Muscle of arm (tissue), 12 donors: ENCODE measurements around the gene CEP131. TPM values are rescaled to one million over a fixed set of nuclear protein-coding genes. Genes with fewer than 3 reads are reported as not detected.

Source experiments
- DNase-seq: peaks from one replicate; pipeline ENCODE4 v3.0.0-alpha.2; 2013
- polyA plus RNA-seq, 12 donors: library from polyadenylated mRNA; unstranded; fragments of 120-200 nt; gene quantifications; one replicate each; pipeline ENCODE4 v1.2.1, GENCODE V29; 2013; ENCODE audit not compliant: insufficient read length in 12 of 12

The CEP131 gene
- polyA plus RNA-seq, 12 donors = 4.7 to 15.4 (median 8.1) TPM; not detected in 1

- DNase-seq = no peak
Measured at GRCh38 chr17:81252326-81252986, 29.7 kb upstream of the CEP131 start.

GRCh38 chr17:81251709-81252301 is 29.0 kb upstream of the CEP131 start:
- no peak for DNase-seq

GRCh38 chr17:81251094-81251708 is 28.4 kb upstream of the CEP131 start:
- no peak for DNase-seq

GRCh38 chr17:81250286-81251093 is 27.7 kb upstream of the CEP131 start:
- no peak for DNase-seq

GRCh38 chr17:81249223-81250040 is 26.7 kb upstream of the CEP131 start:
- DNase-seq = no peak

- DNase-seq = no peak
Measured at GRCh38 chr17:81248649-81249048, 25.9 kb upstream of the CEP131 start.

- DNase-seq = no peak
Measured at GRCh38 chr17:81247339-81247990, 24.7 kb upstream of the CEP131 start.

GRCh38 chr17:81246679-81247338 is 24.0 kb upstream of the CEP131 start:
- no peak for DNase-seq

GRCh38 chr17:81246343-81246670 is 23.5 kb upstream of the CEP131 start:
- DNase-seq = no peak

GRCh38 chr17:81245665-81246342 is 23.0 kb upstream of the CEP131 start:
- no peak for DNase-seq

- DNase-seq = no peak
Measured at GRCh38 chr17:81245024-81245664, 22.4 kb upstream of the CEP131 start.

- no peak for DNase-seq
Measured at GRCh38 chr17:81244358-81245023, 21.7 kb upstream of the CEP131 start.

GRCh38 chr17:81243333-81243664 is 20.5 kb upstream of the CEP131 start:
- DNase-seq = no peak

- no peak for DNase-seq
Measured at GRCh38 chr17:81242421-81243332, 19.9 kb upstream of the CEP131 start.

- DNase-seq = no peak
Measured at GRCh38 chr17:81241648-81242420, 19.1 kb upstream of the CEP131 start.

- DNase-seq = no peak
Measured at GRCh38 chr17:81241203-81241602, 18.4 kb upstream of the CEP131 start.

GRCh38 chr17:81240761-81241160 is 18.0 kb upstream of the CEP131 start:
- DNase-seq = no peak
